ENCODE data around the gene FBXO28.

Gene FBXO28

DNA sequence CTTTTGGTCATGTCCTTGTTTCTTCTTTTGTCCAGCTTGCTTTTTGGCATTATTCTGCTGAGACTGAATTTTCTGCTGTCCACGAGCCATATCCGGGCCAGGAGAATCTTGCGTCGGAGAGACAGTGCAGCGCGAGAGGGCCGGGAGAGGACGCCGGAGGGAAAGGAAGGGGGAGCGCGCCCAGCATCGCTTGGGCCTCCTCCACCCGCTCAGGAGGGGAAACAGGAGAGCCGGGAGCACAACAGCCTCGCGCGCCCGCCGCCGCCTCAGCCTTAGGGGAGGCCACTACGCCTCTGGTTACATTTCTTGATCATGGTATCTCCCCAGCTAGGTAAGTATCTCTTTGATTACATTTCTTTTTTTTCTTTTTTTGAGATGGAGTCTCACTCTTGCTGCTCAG lies 61.7 kb downstream of the FBXO28 start:
- H3K27me3 ChIP-seq (replicated peaks; ENCODE audit: control insufficient read depth, insufficient read depth, low read length): no peaks in the 10 kb centered on the region
- H3K36me3 ChIP-seq (ENCODE audit: control insufficient read depth, insufficient read depth, low read length, severe bottlenecking): no peaks in the 10 kb centered on the region
- H3K9me3 ChIP-seq (ENCODE audit: control insufficient read depth, low read length): no peaks in the 10 kb centered on the region
- peak; percentile 22 for DNase-seq (ENCODE audit: low read depth)
- peaks cover 3% of the 10 kb centered on the region for H3K4me1 ChIP-seq (ENCODE audit: control insufficient read depth, insufficient read depth, low read length)
- H3K4me3 ChIP-seq (ENCODE audit: low read length): peak overlapping the region; percentile 56
- peak overlapping the region; percentile 63 for H3K9ac ChIP-seq (ENCODE audit: low read length)

DNA sequence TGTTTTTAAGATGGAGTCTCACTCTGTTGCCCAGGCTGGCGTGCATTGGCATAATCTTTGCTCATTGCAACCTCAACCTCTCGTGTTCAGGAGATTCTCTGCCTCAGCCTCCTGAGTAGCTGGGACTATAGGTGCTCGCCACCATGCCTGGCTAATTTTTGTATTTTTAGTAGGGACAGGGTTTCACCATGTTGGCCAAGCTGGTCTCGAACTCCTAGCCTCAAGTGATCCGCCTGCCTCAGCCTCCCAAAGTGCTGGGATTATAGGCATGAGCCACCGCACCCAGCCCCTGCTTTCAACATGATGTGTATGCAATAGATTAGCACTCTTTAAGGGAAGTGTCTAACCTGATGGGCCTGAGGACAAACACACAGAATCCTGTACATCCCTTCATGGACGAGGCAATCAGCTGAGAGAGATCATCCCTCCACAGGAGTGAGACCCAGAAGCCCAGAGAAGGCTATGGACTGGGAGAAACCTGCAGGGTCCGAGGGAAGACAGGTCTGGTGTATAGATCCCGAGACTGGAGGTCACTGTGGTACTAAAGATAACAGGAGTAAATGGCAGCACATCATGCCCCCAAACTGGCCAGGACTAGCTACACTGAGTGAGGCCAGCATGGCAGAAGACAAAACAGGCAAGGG lies 63.6 kb downstream of the FBXO28 start:
- Histone ChIP-seq H3K36me3 (ENCODE audit: control insufficient read depth, insufficient read depth, low read length, severe bottlenecking) (no peaks in the 10 kb centered on the region), H3K4me1 (ENCODE audit: control insufficient read depth, insufficient read depth, low read length) (peaks cover 5% of the 10 kb centered on the region), H3K4me3 (ENCODE audit: low read length) (no peak overlapping the region), H3K9me3 (ENCODE audit: control insufficient read depth, low read length) (no peaks in the 10 kb centered on the region), H3K9ac (ENCODE audit: low read length) (no peak overlapping the region), H3K27me3 (replicated peaks; ENCODE audit: control insufficient read depth, insufficient read depth, low read length) (no peaks in the 10 kb centered on the region)
- no peak for DNase-seq (ENCODE audit: low read depth)

DNA sequence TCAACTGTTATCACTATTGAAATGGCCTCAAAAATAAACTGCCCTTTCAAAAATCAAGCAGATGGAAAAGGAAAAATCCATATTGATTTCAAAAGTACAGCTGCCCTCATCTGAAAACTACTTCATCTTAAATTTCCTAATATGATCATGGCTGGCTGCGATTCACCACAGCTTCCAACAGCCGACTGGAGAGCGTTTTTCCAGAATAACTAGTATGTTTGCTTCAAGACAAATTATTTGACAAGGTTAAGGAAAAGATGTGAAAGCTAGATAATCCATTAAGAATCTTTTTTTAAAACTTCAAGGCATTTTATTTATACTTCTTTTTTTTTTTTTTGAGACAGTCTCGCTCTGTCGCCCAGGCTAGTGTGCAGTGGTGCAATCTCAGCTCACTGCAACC lies 65.0 kb downstream of the FBXO28 start:
- H3K4me1 ChIP-seq (ENCODE audit: control insufficient read depth, insufficient read depth, low read length): peaks cover 8% of the 10 kb centered on the region
- DNase-seq (ENCODE audit: low read depth): no peak
- no peaks in the 10 kb centered on the region for H3K9me3 ChIP-seq (ENCODE audit: control insufficient read depth, low read length)
- no peaks in the 10 kb centered on the region for H3K27me3 ChIP-seq (replicated peaks; ENCODE audit: control insufficient read depth, insufficient read depth, low read length)
- no peak overlapping the region for H3K9ac ChIP-seq (ENCODE audit: low read length)
- no peak overlapping the region for H3K4me3 ChIP-seq (ENCODE audit: low read length)
- no peaks in the 10 kb centered on the region for H3K36me3 ChIP-seq (ENCODE audit: control insufficient read depth, insufficient read depth, low read length, severe bottlenecking)

DNA sequence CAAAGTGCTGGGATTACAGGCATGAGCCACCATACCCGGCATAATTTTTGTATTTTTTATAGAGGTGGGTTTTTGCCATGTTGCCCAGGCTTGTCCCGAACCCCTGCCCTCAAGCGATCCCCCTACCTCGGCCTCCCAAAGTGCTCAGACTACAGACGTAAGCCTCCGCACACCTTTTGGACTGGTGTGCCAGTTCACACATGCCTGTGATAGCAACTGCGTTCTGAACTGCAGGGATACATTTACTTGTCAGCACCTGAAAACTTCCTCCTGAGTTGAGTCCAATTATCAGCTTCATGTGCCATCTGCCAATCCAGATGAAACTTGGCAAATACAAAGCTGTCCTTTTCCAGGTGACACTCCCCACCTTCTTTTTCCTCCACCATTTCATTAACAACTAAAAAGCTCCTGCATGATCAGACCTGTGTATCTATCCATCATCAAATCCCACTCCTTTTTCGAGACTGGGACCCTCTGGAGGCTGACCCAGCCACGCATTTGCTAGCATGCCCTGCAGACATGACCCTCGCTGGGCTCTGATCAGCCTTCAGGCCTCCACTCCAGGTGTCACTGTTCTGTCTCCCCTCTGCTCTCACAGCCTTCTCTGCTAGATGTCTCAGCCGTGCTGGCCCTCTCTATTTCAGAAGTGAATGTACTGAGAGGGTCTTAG lies 67.0 kb downstream of the FBXO28 start:
- Histone ChIP-seq H3K36me3 (ENCODE audit: control insufficient read depth, insufficient read depth, low read length, severe bottlenecking) (no peaks in the 10 kb centered on the region), H3K4me1 (ENCODE audit: control insufficient read depth, insufficient read depth, low read length) (peaks cover 20% of the 10 kb centered on the region)
- DNase-seq (ENCODE audit: low read depth): no peak

GRCh38 chr1:224181453-224181810 lies 67.5 kb downstream of the FBXO28 start:
- no peak for DNase-seq (ENCODE audit: low read depth)
- Histone ChIP-seq H3K27me3 (replicated peaks; ENCODE audit: control insufficient read depth, insufficient read depth, low read length) (no peaks in the 10 kb centered on the region), H3K9me3 (ENCODE audit: control insufficient read depth, low read length) (no peaks in the 10 kb centered on the region), H3K36me3 (ENCODE audit: control insufficient read depth, insufficient read depth, low read length, severe bottlenecking) (no peaks in the 10 kb centered on the region), H3K4me3 (ENCODE audit: low read length) (no peak overlapping the region), H3K9ac (ENCODE audit: low read length) (no peak overlapping the region), H3K4me1 (ENCODE audit: control insufficient read depth, insufficient read depth, low read length) (peaks cover 20% of the 10 kb centered on the region)

More for the DNA sequence above, 67.0 kb downstream of the FBXO28 start:
- H3K9ac ChIP-seq (ENCODE audit: low read length): no peak overlapping the region
- H3K4me3 ChIP-seq (ENCODE audit: low read length): no peak overlapping the region
- no peaks in the 10 kb centered on the region for H3K27me3 ChIP-seq (replicated peaks; ENCODE audit: control insufficient read depth, insufficient read depth, low read length)
- no peaks in the 10 kb centered on the region for H3K9me3 ChIP-seq (ENCODE audit: control insufficient read depth, low read length)

DNA sequence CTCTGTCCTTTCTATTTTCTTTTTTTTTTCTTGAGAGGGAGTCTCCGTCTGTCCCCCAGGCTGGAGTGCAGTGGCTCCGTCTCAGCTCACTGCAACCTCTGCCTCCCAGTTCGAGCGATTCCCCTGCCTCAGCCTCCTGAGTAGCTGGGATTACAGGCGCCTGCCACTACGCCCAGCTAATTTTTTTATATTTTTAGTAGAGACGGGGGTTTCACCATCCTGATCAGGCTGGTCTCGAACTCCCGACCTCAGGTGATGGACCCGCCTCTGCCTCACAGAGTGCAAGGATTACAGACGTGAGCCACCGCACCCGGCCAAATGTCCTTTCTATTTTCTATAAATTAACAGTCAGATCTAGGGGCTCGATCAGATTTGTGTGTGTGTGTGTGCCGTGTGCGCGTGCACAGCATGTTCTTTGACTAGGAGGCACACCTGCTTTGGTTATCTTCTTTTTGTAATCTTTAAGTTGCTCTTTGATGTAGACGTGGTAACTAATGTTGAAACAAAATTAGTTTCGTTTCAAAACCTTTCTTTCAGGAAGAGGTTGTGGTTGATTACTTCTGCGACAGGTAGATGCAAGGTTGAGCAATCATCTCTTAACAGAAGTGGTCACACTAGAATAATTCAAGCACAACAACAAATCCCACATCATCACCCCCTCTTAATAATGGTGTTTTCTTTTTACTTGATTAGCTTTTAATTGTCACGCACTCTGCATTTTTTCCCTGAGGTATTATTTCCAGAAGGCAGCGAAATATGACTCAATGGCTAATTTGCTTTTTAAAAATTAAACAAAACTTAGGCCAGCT lies 68.3 kb downstream of the FBXO28 start:
- H3K9ac ChIP-seq (ENCODE audit: low read length): peak overlapping the region; percentile 92
- H3K36me3 ChIP-seq (ENCODE audit: control insufficient read depth, insufficient read depth, low read length, severe bottlenecking): no peaks in the 10 kb centered on the region
- H3K4me3 ChIP-seq (ENCODE audit: low read length): peak overlapping the region; percentile 93
- no peaks in the 10 kb centered on the region for H3K27me3 ChIP-seq (replicated peaks; ENCODE audit: control insufficient read depth, insufficient read depth, low read length)
- no peak for DNase-seq (ENCODE audit: low read depth)
- H3K9me3 ChIP-seq (ENCODE audit: control insufficient read depth, low read length): no peaks in the 10 kb centered on the region
- peaks cover 20% of the 10 kb centered on the region for H3K4me1 ChIP-seq (ENCODE audit: control insufficient read depth, insufficient read depth, low read length)

- H3K36me3 ChIP-seq (ENCODE audit: control insufficient read depth, insufficient read depth, low read length, severe bottlenecking): no peaks in the 10 kb centered on the region
- peak within 1 kb of the TSS; percentile 92 for H3K9ac ChIP-seq (ENCODE audit: low read length)
- peak; percentile 96 for DNase-seq (ENCODE audit: low read depth)
- H3K4me1 ChIP-seq (ENCODE audit: control insufficient read depth, insufficient read depth, low read length): peaks cover 20% of the 10 kb centered on the region
- H3K9me3 ChIP-seq (ENCODE audit: control insufficient read depth, low read length): no peaks in the 10 kb centered on the region
- H3K4me3 ChIP-seq (ENCODE audit: low read length): peak within 1 kb of the TSS; percentile 93
- H3K27me3 ChIP-seq (replicated peaks; ENCODE audit: control insufficient read depth, insufficient read depth, low read length): no peaks in the 10 kb centered on the region
These were observed 69.1 kb downstream of the FBXO28 start, which contains the start of gene DEGS1 for GRCh38 chr1:224182866-224183590. DEGS1 (plus strand) TSS chr1:224183240; CDS start chr1:224183337, 97 bp downstream.

DNA sequence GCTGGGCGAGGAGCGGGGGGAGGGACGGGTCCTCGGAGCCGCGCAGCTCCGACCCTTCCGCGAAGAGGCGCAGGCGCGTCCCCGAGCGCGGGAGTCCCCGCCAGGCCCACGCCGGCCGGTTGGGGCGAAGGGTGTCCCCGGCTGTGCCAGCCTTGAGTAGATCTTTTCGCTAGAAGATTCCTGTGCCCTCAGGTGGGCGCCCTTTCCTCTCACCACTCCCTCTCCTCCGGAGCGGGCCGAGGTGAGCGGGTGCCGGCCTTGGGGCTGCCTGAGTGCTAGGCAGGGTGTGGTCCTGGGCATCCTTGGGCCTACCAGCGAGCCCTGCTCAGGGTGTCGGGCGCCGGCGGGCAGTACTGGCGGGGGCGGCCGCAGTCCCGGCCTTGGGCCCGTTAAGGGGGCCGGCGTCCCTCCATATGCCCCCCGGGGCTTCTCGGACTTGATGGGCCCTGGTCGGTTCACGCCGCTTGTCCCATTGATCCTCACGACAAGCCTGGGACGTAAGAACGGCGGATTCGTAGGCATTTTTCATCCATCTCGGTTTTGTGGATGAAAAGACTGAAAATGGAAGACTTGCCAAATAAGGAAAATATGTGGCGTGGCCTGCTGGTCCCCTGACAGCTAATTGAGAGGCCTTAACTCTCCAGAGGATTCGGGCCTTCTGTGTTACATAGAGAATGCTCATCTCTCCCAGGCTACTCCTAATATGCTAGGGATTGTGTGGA lies 69.8 kb downstream of the FBXO28 start:
- Histone ChIP-seq H3K4me1 (ENCODE audit: control insufficient read depth, insufficient read depth, low read length) (peaks cover 20% of the 10 kb centered on the region), H3K36me3 (ENCODE audit: control insufficient read depth, insufficient read depth, low read length, severe bottlenecking) (no peaks in the 10 kb centered on the region), H3K9ac (ENCODE audit: low read length) (peak overlapping the region; percentile 92), H3K9me3 (ENCODE audit: control insufficient read depth, low read length) (no peaks in the 10 kb centered on the region), H3K4me3 (ENCODE audit: low read length) (peak overlapping the region; percentile 93), H3K27me3 (replicated peaks; ENCODE audit: control insufficient read depth, insufficient read depth, low read length) (no peaks in the 10 kb centered on the region)
- DNase-seq (ENCODE audit: low read depth): peak; percentile 78

GRCh38 chr1:224185208-224185607 lies 71.3 kb downstream of the FBXO28 start:
- H3K4me3 ChIP-seq (ENCODE audit: low read length): peak overlapping the region; percentile 93
- no peak for DNase-seq (ENCODE audit: low read depth)
- peaks cover 24% of the 10 kb centered on the region for H3K4me1 ChIP-seq (ENCODE audit: control insufficient read depth, insufficient read depth, low read length)
- no peaks in the 10 kb centered on the region for H3K36me3 ChIP-seq (ENCODE audit: control insufficient read depth, insufficient read depth, low read length, severe bottlenecking)
- peak overlapping the region; percentile 92 for H3K9ac ChIP-seq (ENCODE audit: low read length)
- no peaks in the 10 kb centered on the region for H3K9me3 ChIP-seq (ENCODE audit: control insufficient read depth, low read length)
- H3K27me3 ChIP-seq (replicated peaks; ENCODE audit: control insufficient read depth, insufficient read depth, low read length): no peaks in the 10 kb centered on the region

DNA sequence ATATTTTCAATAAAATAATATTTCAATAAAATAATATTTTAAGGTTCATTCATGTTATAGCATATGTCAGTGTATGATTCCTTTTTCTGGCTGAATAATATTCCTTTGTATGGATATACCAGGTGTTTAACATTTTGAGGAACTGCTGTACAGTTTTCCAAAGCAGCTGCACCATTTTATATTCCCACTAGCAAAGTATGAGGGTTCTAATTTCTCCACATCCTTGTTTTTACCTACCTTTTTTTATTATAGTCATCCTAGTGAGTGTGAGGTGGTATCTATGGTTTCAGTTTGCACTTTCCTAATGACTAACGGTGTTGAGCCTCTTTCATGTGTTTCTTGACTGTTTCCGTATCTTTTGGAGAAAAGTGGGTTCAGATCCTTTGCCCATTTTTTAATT lies 74.4 kb downstream of the FBXO28 start:
- Histone ChIP-seq H3K9me3 (ENCODE audit: control insufficient read depth, low read length) (no peaks in the 10 kb centered on the region), H3K27me3 (replicated peaks; ENCODE audit: control insufficient read depth, insufficient read depth, low read length) (no peaks in the 10 kb centered on the region), H3K36me3 (ENCODE audit: control insufficient read depth, insufficient read depth, low read length, severe bottlenecking) (peaks cover 11% of the 10 kb centered on the region), H3K4me1 (ENCODE audit: control insufficient read depth, insufficient read depth, low read length) (peaks cover 19% of the 10 kb centered on the region), H3K4me3 (ENCODE audit: low read length) (no peak overlapping the region), H3K9ac (ENCODE audit: low read length) (no peak overlapping the region)
- DNase-seq (ENCODE audit: low read depth): no peak

Data from adipocyte (in vitro differentiated cells).